ACHN (cell line): ENCODE results near the gene IL17REL.

Experiments
- DNase-seq: peaks from one replicate; pipeline ENCODE4 v3.0.0-alpha.2; 2015
- in situ Hi-C: cut with HindIII; loops from 2 replicates; pipeline ENCODE4 v1.10.0; 2017; ENCODE audit warnings: low sequenced_read_pairs, low pct_ligation_motif_present, low pct_unique_long_range_greater_than_20kb

IL17REL gene

GRCh38 chr22:50010676-50011446 is 1.7 kb downstream of the IL17REL start:
- DNase-seq, result no peak
- in situ Hi-C loops, result no loop called here

- no peak for DNase-seq
- in situ Hi-C loops, result no loop called here
These were observed 2.5 kb downstream of the IL17REL start for GRCh38 chr22:50009765-50010675.

DNA sequence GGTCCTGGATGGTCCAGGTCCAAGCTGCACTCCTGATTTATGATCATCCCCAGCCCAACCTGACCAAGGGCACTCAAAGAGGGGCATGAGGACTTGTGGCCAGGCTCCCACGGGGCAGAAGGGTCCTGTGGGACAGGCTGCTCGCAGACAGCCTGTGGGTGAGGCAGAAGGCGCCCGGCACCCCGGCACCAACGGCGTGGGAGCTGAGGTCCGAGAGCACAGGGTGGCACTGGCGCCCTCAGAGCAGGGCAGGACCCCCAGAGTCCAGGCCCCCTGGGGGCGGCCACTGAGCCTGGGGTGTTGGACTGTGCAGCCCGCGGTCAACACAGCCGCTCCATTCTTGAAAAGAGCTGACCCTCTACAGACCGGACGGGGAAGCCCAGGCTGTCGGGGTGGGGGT is 3.3 kb downstream of the IL17REL start:
- DNase-seq, result no peak
- in situ Hi-C loops, result no loop called here

- no peak for DNase-seq
- in situ Hi-C loops, result no loop called here
These were observed 4.2 kb downstream of the IL17REL start for GRCh38 chr22:50008151-50009040.

GRCh38 chr22:50007057-50007511 is 5.5 kb downstream of the IL17REL start:
- in situ Hi-C loops, result no loop called here
- no peak for DNase-seq

DNA sequence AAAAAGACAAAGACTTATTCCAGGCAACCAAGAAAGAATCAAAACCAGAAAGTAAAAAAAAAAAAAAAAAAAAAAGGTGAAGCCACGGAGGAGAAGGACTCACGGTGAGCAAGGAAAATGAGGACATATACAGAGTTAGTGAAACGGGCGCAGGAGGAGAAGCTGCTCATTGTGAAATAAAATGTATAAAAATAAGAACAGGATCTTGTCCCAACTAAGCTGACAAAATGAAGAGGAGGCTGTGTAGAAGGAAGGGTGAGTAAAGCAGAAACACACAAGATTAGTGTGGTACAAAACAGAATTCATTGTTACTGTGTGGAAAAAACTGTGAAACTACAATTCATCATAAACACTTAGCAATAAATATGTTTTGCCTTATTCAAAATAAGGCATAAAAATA is 7.6 kb downstream of the IL17REL start:
- no peak for DNase-seq
- in situ Hi-C loops, result no loop called here

- DNase-seq, result no peak
- in situ Hi-C loops, result no loop called here
These were observed 9.8 kb downstream of the IL17REL start for GRCh38 chr22:50002791-50003190.

GRCh38 chr22:50001388-50002231 is 11.0 kb downstream of the IL17REL start:
- DNase-seq, result no peak
- in situ Hi-C loops, result no loop called here

DNA sequence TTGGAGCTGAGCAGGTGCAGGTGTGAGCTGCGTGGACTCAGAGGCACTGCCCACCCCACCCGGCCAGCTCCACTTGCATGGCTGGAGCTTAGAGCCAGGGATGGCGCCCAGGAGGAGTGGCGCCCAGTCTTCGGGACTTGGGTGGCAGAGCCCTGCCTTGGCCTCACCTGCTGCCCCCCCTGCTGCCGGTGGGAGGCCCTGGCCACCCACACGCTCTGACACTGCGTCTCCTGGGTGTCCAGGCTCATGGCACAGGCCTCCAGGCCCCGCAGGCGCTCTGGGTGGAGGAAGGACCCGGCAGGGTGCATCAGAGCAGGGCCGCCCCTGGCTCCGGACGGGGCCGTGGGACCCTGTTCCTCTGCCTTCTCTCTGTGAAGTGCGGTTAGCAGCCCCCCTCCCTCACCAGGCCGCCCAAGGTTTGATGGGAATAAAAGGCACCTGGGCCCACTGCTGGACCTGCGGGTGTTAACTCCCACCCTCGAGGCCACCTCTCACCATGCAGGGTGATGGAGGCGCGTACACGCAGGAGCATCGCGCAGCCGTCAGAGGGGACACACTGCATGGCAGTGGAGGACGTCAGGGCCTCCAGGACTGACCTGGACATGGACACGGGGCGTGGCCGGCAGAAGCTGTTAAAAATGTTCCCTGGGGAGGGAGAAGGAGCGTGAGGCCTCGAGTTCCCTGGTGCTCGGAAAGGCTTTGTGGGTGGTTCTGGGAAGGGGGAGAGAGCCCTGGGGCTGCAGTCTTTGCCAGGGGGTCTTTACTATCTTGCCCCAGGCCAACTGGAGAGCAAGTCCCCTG is 11.8 kb downstream of the IL17REL start:
- no peak for DNase-seq
- in situ Hi-C loops, result no loop called here

GRCh38 chr22:49999946-50000586 is 12.5 kb downstream of the IL17REL start:
- in situ Hi-C loops, result no loop called here
- no peak for DNase-seq

DNA sequence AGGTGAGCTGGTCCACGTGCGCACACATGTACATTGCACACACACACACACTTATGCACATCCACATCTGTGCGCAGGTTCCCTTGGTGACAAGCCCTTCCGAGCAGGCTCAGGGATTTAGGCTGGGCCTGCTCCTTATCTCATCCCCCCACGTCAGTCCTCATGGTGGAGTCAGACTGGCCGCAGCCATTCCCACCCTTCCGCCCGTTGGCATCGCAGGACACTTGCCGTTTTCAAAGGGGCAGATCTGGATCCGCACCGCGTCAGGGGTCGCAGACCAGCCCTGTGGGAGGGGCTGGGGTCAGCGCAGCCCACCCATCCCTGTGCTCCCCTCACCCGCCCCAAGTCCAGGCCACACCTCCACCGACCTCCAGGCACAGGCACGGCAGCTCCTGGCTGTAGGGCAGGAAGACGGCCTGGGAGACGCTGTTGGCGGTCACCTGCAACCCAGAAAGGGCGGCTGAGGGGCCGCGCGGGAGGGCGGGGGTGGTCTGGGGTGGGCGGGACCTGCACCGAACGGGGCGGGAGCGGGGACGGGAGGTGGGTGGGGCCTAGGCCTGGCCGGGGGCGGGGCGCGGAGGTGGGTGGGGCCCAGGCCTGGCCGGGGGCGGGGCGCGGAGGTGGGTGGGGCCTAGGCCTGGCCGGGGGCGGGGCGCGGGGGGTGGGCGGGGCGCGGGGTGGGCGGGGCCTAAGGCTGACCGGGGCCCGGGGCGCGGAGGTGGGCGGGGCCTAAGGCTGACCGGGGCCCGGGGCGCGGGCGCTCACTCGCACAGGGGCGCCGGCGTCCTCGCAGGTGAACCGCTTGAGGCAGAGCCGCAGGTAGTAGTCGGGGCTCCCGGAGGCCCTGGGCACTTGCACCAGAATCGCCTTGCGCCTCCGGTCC is 13.3 kb downstream of the IL17REL start:
- in situ Hi-C loops, result no loop called here
- no peak for DNase-seq

DNA sequence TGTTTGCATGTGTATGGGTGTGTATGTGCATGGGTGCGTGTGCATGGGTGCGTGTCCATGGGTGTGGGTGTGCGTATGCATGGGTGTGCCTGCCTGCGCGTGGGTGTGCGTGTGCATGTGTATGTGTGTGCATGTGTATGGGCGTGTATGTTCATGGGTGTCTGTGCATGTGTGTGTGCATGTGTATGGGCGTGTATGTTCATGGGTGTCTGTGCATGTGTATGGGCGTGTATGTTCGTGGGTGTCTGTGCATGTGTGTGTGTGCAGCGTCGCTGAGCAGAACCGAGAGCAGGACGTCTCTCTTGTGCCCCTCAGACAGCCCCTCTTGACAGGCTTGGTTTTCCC is 13.9 kb downstream of the IL17REL start:
- in situ Hi-C loops, result no loop called here

DNA sequence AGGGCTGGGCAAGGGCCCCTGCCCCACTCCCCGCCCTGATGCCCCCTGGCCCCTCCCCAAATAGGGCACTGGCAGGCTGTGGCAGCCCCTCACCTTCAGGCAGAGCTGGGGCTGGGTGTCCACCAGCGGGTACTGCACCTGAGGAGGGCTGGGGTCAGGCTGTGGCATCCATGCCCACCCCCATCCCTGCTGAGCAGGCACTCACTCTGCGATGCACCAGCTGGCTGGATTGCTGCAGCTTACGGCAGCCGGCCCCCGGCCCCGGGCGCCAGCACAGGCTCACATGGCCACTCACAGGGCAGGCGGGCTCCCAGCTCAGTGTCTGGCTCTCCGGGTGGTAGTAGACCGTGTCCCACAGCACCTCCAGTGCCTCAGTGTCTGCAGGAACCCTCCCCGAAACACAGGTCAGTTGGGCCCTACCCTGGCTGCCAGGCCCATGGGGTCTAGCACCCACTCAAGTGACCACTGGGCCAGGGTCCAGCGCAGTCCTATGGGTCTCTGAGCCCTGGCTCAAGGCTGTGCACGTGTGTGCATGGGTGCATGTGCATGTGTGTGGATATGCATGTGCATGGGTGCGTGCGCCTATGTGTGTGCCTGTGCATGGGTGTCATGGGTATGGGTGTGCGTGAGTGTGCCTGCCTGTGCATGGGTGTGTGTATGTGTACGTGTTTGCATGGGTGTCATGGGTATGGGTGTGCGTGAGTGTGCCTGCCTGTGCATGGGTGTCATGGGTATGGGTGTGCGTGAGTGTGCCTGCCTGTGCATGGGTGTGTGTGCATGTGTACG is 14.4 kb downstream of the IL17REL start:
- in situ Hi-C loops, result no loop called here
- no peak for DNase-seq

More for the DNA sequence above, 13.9 kb downstream of the IL17REL start:
- no peak for DNase-seq

DNA sequence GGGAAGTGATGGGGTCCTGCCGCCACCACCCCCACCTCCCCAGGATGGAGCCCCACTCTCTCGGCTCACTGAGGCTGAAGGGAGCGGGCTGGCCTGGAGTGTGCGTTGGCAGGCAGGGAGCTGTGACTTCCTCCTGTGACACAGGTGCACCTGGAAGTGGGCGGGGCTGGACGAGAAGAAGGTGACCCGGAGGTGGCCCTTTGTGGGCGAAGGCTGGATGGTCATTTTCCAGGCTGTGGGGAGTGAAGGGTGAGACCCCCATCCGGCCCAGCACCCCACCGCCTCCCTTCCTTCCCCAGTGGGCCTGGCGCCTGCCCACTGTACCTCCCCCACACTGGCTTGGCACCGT is 15.3 kb downstream of the IL17REL start:
- no peak for DNase-seq
- in situ Hi-C loops, result no loop called here

DNA sequence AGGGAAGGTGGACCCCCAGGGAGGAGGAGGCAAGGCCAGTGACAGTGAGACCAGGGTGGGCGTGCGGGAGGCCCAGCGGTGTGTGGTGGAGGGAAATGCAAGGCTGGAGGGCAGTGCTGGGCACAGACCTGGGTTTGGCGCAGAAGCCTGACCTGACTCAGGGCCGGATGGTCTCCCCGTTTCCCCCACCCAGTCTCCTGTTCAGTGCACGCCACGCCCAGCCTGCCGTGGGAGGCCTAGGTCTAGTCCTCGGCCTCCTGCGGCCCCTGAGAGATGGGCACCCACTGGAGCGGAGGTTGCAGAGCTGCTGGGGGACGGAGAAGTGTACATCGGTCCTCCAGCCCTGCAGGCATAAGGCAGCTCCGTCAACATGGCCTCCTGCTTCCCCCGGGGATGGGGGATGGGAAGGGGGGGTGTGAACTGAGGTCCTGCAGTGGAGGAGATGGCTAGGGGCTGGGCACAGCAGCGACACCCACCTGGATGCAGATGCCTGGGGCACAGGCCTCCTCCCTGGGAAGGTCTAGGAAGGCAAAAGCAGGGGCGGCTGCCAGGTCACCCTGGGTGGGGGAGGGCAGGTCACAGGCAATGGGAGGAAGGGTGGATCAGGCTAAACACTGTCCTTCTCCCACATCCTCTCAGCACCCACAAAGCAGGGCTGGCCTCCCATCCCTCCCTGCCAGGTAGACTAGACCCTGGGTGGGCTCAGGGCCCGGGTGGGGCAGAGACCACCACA is 15.9 kb downstream of the IL17REL start:
- in situ Hi-C loops, result no loop called here
- DNase-seq, result no peak
